ENCODE measurements around the gene KATNIP. TPM values are rescaled to one million over a fixed set of nuclear protein-coding genes. Genes with fewer than 3 reads are reported as not detected.

Gene KATNIP
- total RNA-seq, 1 donor from 2014 or later = 22.9 TPM

- TF ChIP-seq CTCF (IDR thresholded peaks at IDR 0.05; ENCODE audit: partially characterized antibody, unreplicated experiment) = no peak
- no peak overlapping the region for H3K27ac Mint-ChIP-seq (ENCODE audit: unreplicated experiment)
- H3K9me3 Mint-ChIP-seq (ENCODE audit: unreplicated experiment) = peaks cover 4% of the 10 kb centered on the region
- H3K27me3 Mint-ChIP-seq (ENCODE audit: unreplicated experiment) = no peaks in the 10 kb centered on the region
- H3K36me3 Mint-ChIP-seq (ENCODE audit: unreplicated experiment) = peaks cover 3% of the 10 kb centered on the region
- no peak for DNase-seq
- no peak overlapping the region for H3K4me3 Mint-ChIP-seq (ENCODE audit: unreplicated experiment)
- peaks cover 16% of the 10 kb centered on the region for H3K4me1 Mint-ChIP-seq (ENCODE audit: low read depth, unreplicated experiment)
Measured at GRCh38 chr16:27598220-27598619, 48.3 kb downstream of the KATNIP start.

- Mint-ChIP-seq H3K4me1 (ENCODE audit: low read depth, unreplicated experiment) (peaks cover 16% of the 10 kb centered on the region), H3K4me3 (ENCODE audit: unreplicated experiment) (no peak overlapping the region), H3K36me3 (ENCODE audit: unreplicated experiment) (peaks cover 3% of the 10 kb centered on the region), H3K27me3 (ENCODE audit: unreplicated experiment) (peaks cover 1% of the 10 kb centered on the region), H3K9me3 (ENCODE audit: unreplicated experiment) (peaks cover 4% of the 10 kb centered on the region), H3K27ac (ENCODE audit: unreplicated experiment) (no peak overlapping the region)
- DNase-seq = no peak
- TF ChIP-seq CTCF (IDR thresholded peaks at IDR 0.05; ENCODE audit: partially characterized antibody, unreplicated experiment) = no peak
Measured at GRCh38 chr16:27598931-27599565, 49.1 kb downstream of the KATNIP start.

GRCh38 chr16:27599606-27600005, 49.7 kb downstream of the KATNIP start:
- peaks cover 16% of the 10 kb centered on the region for H3K4me1 Mint-ChIP-seq (ENCODE audit: low read depth, unreplicated experiment)
- no peak overlapping the region for H3K27ac Mint-ChIP-seq (ENCODE audit: unreplicated experiment)
- no peak for TF ChIP-seq CTCF (IDR thresholded peaks at IDR 0.05; ENCODE audit: partially characterized antibody, unreplicated experiment)
- H3K27me3 Mint-ChIP-seq (ENCODE audit: unreplicated experiment) = peaks cover 1% of the 10 kb centered on the region
- H3K36me3 Mint-ChIP-seq (ENCODE audit: unreplicated experiment) = peaks cover 3% of the 10 kb centered on the region
- H3K9me3 Mint-ChIP-seq (ENCODE audit: unreplicated experiment) = peaks cover 8% of the 10 kb centered on the region
- DNase-seq = no peak
- no peak overlapping the region for H3K4me3 Mint-ChIP-seq (ENCODE audit: unreplicated experiment)

Other genes starting within 250 kb of the KATNIP start
- gene IL4R, start 236.2 kb upstream of the KATNIP start, total RNA-seq (ENCODE audit: unreplicated experiment) = 10.8 TPM
- 0.86 TPM for gene IL21R, start 148.0 kb upstream of the KATNIP start, total RNA-seq (ENCODE audit: unreplicated experiment)
- 106 TPM for gene GTF3C1, start 231 bp upstream of the KATNIP start, total RNA-seq (ENCODE audit: unreplicated experiment)

All from glutamatergic neuron (in vitro differentiated cells).